ENCODE results near the gene CNTNAP2.

DNA sequence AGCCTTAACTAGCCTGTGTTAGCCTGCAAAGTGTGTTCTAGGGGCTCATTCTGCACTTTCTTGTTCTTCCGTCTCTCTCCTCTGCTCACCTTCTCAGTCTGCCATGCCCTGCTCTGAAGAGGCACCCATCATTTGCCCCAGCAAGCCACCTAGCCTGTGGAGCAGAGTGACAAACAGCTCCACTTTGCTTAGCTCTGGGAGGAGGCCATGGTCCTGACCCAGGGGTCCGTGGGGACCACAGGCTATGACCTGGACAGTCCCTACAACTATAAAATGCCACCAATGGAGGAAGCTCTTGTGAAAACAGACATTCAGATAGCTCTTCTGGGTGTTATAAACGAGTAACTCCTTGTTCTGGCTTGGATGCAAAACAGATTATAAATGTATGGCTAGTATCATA lies 1029.6 kb downstream of the CNTNAP2 start:
- TF ChIP-seq, protein P1, sequence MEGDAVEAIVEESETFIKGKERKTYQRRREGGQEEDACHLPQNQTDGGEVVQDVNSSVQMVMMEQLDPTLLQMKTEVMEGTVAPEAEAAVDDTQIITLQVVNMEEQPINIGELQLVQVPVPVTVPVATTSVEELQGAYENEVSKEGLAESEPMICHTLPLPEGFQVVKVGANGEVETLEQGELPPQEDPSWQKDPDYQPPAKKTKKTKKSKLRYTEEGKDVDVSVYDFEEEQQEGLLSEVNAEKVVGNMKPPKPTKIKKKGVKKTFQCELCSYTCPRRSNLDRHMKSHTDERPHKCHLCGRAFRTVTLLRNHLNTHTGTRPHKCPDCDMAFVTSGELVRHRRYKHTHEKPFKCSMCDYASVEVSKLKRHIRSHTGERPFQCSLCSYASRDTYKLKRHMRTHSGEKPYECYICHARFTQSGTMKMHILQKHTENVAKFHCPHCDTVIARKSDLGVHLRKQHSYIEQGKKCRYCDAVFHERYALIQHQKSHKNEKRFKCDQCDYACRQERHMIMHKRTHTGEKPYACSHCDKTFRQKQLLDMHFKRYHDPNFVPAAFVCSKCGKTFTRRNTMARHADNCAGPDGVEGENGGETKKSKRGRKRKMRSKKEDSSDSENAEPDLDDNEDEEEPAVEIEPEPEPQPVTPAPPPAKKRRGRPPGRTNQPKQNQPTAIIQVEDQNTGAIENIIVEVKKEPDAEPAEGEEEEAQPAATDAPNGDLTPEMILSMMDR (IDR thresholded peaks at IDR 0.05; ENCODE audit: borderline replicate concordance, extremely low read depth, low read length, poor library complexity, severe bottlenecking), result no peak
- no peak for TF ChIP-seq EZH2 (IDR thresholded peaks at IDR 0.05; ENCODE audit: borderline replicate concordance, low read depth, low read length, severe bottlenecking)
